GM19099 (cell line): ENCODE results near the gene PMS1.

ENCODE experiments used
- POLR2A ChIP-seq: IDR thresholded peaks from 3 replicates; pipeline ENCODE4 v1.6.1; 2011; ENCODE audit warnings: low read depth; ENCODE audit not compliant: insufficient read length; ENCODE audit errors: extremely low read depth

Gene PMS1

DNA sequence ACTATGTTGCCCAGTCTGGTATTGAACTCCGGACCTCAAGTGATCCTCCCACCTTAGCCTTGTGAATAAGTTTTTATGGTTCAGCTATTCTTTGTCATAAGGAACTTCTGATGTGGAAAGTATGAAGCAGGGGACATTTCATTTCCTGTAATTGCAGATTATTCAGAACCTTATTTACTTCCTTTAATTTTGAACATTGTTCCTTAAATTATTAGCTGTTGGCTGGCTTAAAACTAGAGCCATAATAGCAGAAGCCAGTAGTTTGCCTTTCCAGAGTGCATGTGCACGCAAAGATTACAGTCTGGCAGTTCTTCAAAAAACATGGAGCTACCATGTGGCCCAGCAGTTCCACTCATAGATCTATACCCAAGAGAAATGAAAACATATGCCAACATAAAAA is 53.1 kb downstream of the PMS1 start:
- TF ChIP-seq POLR2A: no peak

DNA sequence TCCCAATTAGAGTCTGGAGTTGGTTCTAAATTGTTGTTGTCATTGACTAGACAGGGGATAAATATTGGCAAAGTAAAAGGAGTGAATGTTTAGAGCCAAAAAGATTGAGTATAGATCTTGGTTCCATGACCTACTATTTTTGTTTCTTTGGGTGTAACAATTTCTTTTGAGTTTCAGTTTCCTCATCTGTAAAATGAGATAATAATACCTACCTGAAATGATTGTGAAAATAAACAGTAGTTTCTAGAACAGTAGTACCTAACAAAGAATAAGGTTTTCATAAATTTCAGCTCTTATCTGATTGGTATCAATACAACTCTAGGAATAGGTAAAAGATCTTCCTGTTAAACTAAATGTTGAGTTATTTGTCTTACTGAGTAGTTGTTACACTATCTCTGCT is 56.8 kb downstream of the PMS1 start:
- no peak for TF ChIP-seq POLR2A

DNA sequence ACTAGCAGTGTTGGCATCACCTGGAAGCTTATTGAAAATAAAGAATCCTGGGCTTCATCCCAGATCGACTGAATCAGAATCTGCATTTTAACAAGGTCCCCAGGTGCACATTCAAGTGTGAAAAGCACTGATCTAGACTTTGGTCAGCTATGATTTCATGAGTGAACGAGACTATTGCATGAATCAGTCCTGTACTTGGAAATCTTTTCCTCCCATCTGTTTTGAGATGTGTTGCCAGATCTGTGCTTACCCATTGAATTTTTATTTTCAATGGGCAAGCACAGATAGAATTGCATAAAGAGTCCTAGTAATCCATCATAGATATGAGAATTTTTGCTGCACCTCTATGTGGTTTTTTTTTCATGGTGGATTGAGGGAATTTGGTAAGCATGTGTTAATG is 64.0 kb downstream of the PMS1 start:
- no peak for TF ChIP-seq POLR2A

DNA sequence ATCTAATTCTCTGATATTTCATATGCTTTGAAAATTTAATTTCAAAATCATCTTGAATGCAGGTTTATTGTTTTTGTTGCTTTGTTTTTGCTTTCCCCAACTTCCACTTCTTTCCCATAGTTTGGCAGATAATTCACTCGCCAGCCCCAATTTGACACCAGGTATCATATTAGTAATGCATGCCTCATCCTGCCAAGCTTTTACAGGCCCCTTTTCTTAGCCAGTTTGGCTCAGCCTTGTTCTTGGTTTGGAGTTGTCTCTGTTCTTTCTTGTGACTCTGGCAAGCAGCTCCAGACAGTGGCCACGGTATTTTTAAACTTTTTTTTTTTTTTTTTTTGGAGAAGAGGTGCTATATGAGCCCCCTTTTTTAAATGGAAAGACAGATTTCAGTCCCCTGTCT is 65.3 kb downstream of the PMS1 start:
- TF ChIP-seq POLR2A: no peak

DNA sequence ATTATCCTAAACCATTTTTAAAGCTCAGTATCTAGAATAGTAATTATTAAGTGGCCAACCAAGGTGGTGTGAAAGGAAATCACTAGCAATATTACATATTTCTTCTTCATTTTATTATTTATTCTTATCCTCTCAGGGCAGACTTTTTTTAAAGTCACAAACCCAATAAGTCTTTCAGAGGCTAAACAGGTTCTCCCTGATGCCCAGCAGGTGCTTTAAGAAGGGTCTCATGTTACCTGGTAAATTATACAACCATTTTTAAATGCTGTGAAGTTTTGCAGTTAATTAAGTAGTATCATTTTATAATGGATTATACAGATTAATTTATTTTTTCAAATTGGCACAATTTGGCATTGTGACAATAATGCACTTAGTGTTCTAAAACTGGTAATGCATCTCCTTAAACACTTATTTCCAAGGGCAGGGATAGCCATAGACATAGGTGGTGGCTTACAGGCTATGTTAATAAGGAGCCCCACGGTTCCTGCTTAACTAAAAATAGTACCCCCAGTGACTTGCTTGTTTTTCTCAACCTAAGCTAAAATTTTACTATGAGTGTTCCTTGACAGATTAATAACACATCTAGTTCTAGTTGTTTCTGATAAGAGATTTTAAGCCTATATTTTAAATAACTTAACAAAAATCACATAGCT is 67.0 kb downstream of the PMS1 start:
- no peak for TF ChIP-seq POLR2A

DNA sequence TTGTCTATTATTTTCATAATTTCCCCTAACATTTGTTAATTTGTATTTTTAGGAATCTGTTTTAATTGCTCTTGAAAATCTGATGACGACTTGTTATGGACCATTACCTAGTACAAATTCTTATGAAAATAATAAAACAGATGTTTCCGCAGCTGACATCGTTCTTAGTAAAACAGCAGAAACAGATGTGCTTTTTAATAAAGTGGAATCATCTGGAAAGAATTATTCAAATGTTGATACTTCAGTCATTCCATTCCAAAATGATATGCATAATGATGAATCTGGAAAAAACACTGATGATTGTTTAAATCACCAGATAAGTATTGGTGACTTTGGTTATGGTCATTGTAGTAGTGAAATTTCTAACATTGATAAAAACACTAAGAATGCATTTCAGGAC is 69.9 kb downstream of the PMS1 start:
- no peak for TF ChIP-seq POLR2A

DNA sequence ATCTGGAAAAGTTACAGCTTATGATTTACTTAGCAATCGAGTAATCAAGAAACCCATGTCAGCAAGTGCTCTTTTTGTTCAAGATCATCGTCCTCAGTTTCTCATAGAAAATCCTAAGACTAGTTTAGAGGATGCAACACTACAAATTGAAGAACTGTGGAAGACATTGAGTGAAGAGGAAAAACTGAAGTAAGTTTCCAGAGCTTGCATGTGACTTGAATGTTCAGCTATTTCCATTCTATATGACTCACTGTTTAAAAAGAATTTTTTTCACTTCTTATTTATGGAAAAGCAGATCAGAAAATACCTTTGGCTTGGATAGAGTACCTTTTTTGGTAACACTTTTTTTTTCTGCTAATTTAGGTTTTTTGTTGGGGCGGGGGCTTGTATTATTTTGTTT is 70.7 kb downstream of the PMS1 start:
- TF ChIP-seq POLR2A: no peak

DNA sequence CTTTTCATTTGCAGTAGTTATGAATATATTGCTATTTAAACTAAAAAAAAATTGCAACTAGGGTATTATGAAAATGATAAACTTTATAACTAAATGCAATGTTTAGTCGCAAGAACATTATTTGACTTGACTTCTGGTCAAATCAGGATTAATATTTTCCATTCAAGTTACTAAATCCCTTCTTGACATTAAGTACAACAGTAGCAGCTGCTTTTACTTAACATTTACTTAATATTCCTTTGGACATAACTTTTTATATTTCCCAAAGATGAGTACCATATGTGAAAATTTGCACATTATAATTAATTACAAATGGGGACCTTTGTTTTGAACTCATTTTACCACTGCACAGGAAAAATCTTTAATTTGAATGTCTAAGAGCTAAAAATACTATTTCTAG is 74.0 kb downstream of the PMS1 start:
- TF ChIP-seq POLR2A: no peak

DNA sequence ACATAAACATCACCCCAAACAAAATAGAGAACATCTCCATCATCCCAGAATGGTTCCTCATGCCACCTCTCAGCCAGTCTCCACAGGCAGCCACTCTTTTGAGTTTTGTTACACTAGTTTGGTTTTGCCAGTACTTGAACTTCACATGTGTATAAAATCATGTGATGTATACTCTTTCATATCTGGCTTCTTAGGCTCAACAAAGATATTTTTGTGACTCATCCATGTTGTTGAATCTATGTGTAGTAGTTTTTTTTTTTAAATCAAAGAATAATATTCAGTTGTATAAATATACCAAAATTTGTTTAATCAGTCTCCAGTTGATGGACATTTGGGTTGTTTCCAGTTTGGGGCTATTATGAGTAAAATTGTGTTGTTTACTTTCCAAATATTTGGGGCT is 75.9 kb downstream of the PMS1 start:
- TF ChIP-seq POLR2A: no peak

DNA sequence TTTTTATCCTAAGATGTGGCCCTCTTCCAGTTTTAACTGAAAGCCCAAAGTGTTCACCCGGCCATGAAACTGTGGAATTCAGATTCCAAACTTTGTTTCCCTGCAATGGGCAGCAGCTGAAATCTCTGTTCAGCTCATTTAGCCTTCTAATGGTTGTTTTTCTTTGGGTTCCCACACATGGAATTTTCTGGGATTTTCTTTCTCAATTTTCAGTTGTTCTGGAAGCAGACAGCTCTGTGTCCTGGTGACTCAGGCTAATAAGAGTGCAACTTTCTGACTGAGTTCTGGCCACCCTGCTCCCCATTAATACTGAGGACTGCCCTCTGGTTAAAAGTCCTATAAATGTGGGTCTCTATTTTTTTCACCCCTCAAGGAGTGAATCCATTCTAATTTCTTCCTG is 78.5 kb downstream of the PMS1 start:
- no peak for TF ChIP-seq POLR2A

DNA sequence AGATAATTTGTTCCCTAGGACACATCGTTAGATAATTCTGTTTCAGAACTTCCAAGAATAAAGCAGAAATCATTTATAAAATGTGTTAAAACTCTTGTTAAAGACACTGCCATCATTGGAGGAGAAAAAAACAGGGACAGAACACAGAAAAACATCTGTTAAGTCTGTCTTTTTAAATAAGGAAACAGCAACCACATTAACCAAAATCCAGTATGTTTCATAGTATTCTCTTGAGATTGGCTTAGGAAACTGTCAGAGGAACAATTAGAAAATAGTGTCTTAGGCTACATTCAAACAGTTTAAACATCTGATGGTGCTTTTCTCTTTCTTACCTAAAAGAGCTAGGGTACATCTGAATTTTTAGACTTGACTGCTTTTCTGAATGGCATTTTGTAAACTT is 81.6 kb downstream of the PMS1 start:
- TF ChIP-seq POLR2A: no peak

DNA sequence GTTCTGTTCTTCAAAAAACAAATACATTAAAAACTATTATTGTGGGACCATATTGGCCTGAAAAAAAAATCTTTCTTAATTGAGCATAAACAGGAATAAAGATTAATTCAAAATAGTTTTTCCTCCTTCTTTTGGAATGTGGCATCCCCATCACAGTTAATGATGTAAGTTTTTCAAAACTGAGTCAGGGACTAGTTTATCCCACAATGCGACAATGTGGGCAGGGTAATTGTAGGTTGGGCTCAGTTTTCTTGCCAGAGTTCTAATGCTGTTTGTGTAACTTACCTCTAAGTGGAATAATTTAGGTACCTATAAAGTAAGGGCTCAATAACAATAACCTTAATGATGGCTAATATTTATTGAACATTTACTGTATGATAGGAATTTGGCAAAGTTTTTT is 82.0 kb downstream of the PMS1 start:
- TF ChIP-seq POLR2A: no peak

DNA sequence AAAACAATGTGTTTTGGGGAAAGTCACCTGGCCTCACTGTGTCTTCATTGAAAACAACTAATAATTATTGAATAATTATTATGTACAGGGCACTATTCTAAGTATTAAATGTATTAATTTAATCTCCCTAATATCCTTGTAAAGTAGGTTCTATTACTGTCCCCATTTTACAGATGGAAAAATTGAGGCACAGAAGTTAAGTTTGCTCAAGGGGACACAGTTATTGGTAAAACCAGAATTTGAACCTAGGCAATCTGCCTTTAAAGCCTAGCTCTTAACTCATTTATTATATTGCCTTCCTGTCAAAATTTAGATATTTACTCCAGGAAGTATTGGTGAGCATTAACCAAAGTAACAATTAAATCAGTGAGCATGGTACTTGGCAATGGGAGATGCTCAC is 84.6 kb downstream of the PMS1 start:
- no peak for TF ChIP-seq POLR2A

DNA sequence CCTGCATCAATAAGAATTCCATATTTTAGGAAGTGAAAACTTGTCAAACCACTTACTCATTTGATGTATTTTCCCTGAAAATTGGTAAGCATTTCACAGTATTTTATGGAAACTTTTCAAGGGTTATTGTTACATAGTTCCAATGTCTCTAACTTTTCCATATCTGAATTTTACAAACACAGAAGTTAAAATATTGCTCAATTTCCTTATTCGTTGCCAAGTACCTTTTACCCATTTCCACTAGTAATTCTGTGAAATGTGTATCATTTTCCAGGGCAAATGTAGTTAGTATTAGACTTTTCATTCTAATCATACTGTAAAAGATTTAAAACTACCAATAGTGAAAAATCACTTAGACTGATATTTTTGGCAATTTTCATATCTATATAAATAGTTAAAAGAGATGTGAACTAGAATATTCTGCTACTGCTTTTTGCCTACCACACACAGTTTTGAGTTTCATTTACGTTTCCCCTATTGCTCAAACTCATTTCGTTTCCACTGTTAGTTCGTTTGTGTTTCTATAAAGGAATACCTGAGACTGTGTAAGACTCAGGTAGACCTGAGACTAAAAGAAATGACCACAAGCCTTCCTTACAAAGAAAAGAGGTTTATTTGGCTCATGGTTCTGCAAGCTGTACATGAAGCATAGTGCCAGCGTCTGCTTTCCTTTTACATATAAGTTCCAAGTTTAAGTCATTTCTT is 86.3 kb downstream of the PMS1 start:
- TF ChIP-seq POLR2A: no peak

DNA sequence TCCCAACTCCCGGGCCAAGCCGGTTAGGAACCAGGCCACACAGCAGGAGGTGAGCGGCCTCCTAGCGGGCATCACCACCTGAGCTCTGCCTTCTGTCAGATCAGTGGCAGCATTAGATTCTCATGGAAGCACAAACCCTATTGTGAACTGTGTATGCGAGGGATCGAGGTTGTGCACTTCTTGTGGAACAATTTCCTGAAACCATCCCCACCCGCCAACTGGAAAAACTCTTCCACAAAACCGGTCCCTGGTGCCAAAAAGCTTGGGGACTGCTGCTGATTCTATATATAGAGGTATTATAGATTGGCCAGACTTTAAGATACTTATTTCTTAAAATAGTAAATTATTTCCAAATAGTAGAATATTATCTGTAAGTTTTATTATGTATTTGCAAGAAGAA is 89.4 kb downstream of the PMS1 start:
- no peak for TF ChIP-seq POLR2A

DNA sequence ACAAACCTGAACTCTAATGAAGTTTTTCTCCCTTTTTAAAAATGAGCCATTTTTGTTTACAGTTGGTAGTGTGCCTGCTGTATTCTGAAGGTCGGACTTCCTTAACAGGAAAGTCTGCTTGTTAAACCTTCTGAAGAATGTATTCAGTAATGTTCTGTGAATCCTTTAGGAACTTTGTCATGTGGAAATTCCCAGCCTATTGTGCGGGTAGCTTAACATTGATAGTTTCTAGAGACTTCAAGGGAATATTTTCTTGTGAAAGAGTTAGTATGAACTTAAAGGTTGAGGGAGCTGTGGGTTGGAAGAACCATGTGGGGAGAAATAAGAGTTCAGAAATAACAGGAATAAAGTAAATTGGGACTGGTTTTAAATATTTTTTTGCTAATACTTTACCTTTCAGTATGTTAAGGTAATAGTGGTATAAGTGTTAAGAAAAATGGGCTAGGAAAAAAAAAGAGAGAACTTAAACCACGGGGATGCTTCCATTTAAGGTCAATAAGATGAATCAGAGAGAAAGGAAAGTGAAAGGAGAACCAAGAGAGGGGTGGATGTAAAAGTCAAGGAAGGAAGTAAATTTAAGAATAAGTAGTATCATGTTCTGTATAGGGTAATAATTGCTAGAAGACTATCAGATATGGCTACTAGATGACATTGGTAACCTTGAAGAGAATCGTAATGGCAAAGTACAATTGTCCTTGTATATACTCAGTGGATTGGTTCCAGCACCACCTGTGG is 90.5 kb downstream of the PMS1 start:
- no peak for TF ChIP-seq POLR2A
